PC-3 (cell line): Measurements from ENCODE around the gene OLR1. TPM values are rescaled to one million over a fixed set of nuclear protein-coding genes. Genes with fewer than 3 reads are reported as not detected.

Source experiments
- ATAC-seq: fragments of 200-7000 bp; cut with Tn5 transposase; 2 replicates; pipeline ENCODE4 v1.9.1; 2020; ENCODE audit warnings: mild to moderate bottlenecking, moderate library complexity
- BruUV-seq: library from RNA; stranded (reverse); fragments of 400-500 nt; replicated peaks from 2 replicates; lab custom pipeline; 2021; lab: Mats Ljungman, UMichigan
- CTCF ChIA-PET: fragments of 300-600 bp; sonication (Branson Sonifier 250); formaldehyde crosslinking; loops from one replicate; lab custom pipeline; 2022; ENCODE audit warnings: antibody characterized with exemption; lab: Charles Lee
- POLR2A ChIA-PET: fragments of 300-600 bp; sonication (Branson Sonifier 250); formaldehyde crosslinking; loops from one replicate; lab custom pipeline; 2022; ENCODE audit warnings: antibody characterized with exemption; ENCODE audit not compliant: unreplicated experiment; lab: Charles Lee
- DNase-seq: peaks from one replicate; pipeline ENCODE4 v3.0.0-alpha.2; 2015
- H2AFZ ChIP-seq: fragments of 300-600 bp; sonication (generic); 2 replicates; pipeline ENCODE4 v1.6.0; 2016; ENCODE audit warnings: antibody characterized with exemption, low read length
- H3F3A ChIP-seq: fragments of 300-600 bp; sonication (generic); one replicate; pipeline ENCODE4 v1.6.0; 2017; ENCODE audit warnings: antibody characterized with exemption, low read length, control low read depth, mild to moderate bottlenecking; ENCODE audit not compliant: unreplicated experiment
- H3K27ac ChIP-seq: fragments of 300-600 bp; sonication (generic); 2 replicates; pipeline ENCODE4 v1.5.1; 2016; ENCODE audit warnings: mild to moderate bottlenecking, low read length
- H3K27me3 ChIP-seq: fragments of 300-600 bp; sonication (generic); 2 replicates; pipeline ENCODE4 v1.6.1; 2016; ENCODE audit warnings: low read length, mixed read lengths
- H3K36me3 ChIP-seq: fragments of 300-600 bp; sonication (generic); 2 replicates; pipeline ENCODE4 v1.6.1; 2016; ENCODE audit warnings: low read depth, mixed run types, low read length, mixed read lengths
- H3K4me1 ChIP-seq: fragments of 300-600 bp; sonication (generic); 2 replicates; pipeline ENCODE4 v1.5.1; 2016; ENCODE audit warnings: low read length; ENCODE audit not compliant: insufficient read depth
- H3K4me2 ChIP-seq: fragments of 300-600 bp; sonication (generic); 2 replicates; pipeline ENCODE4 v1.6.0; 2016; ENCODE audit warnings: low read length
- H3K4me3 ChIP-seq: fragments of 300-600 bp; sonication (generic); 2 replicates; pipeline ENCODE4 v1.5.1; 2016; ENCODE audit warnings: mild to moderate bottlenecking, low read length, mixed read lengths
- H3K79me2 ChIP-seq: fragments of 300-600 bp; sonication (generic); 2 replicates; pipeline ENCODE4 v1.6.1; 2017; ENCODE audit warnings: low read length, mixed read lengths
- H3K9ac ChIP-seq: fragments of 300-600 bp; sonication (generic); 2 replicates; pipeline ENCODE4 v1.6.0; 2016; ENCODE audit warnings: mild to moderate bottlenecking, low read length
- H3K9me2 ChIP-seq: fragments of 300-600 bp; sonication (generic); replicated peaks from 2 replicates; pipeline ENCODE4 v1.6.1; 2016; ENCODE audit warnings: mixed run types, low read length, mixed read lengths
- H3K9me3 ChIP-seq: fragments of 300-600 bp; sonication (generic); 2 replicates; pipeline ENCODE4 v1.6.1; 2016; ENCODE audit warnings: low read length, mixed read lengths
- H4K20me1 ChIP-seq: fragments of 300-600 bp; sonication (generic); 2 replicates; pipeline ENCODE4 v1.6.1; 2016; ENCODE audit warnings: low read length, mixed read lengths
- EZH2 ChIP-seq: fragments of 300-600 bp; sonication (generic); IDR thresholded peaks from one replicate; pipeline ENCODE4 v1.6.1; 2017; ENCODE audit warnings: antibody characterized with exemption, mild to moderate bottlenecking, low read length; ENCODE audit not compliant: unreplicated experiment
- EZH2phosphoT487 ChIP-seq: fragments of 300-600 bp; sonication (generic); IDR thresholded peaks from 2 replicates; pipeline ENCODE4 v1.6.1; 2018; ENCODE audit warnings: mild to moderate bottlenecking, antibody characterized with exemption, low read length, borderline replicate concordance
- intact Hi-C: fragments of 100-400 bp; cut with micrococcal nuclease; formaldehyde crosslinking; loops from 2 replicates; pipeline ENCODE4 v1.9.0; 2023
- total RNA-seq: library from RNA; depleted of rRNA; stranded (reverse); fragments of >200 nt; gene quantifications from 2 replicates; pipeline ENCODE4 v1.2.3, GENCODE V29; 2014
- TF ChIP-seq, protein P1 (sequence below): fragments of 300-600 bp; sonication (generic); conservative IDR thresholded peaks from 2 replicates; pipeline ENCODE4 v1.5.1; 2017; ENCODE audit warnings: antibody characterized with exemption, low read depth, mild to moderate bottlenecking, low read length

Gene OLR1
- total RNA-seq, 1 experiment from 2014 or later: 0.80 TPM

DNA sequence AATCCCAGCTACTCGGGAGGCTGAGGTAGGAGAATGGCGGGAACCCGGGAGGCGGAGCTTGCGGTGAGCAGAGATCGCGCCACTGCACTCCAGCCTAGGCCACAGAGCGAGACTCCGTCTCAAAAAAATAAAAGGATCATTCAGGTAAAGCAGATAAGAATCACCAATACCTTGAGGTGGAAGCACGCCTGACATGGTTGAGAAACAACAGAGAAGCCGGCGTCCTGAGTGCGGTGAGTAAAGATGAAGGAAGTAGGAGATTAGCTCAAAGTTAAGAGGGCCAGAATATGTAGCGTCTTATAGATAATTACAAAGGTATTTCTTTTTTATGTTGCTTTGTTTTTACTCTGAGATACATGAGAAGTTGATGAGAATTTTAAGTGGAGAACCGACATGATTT, 56.6 kb downstream of the OLR1 start:
- no peak overlapping the region for H3K27ac ChIP-seq
- peaks cover 20% of the 10 kb centered on the region for H3K4me1 ChIP-seq
- POLR2A ChIA-PET: no interaction called here
- CTCF ChIA-PET: no interaction called here
- no peak overlapping the region for H3K4me3 ChIP-seq
- no peak for DNase-seq
- no peak overlapping the region for H3K9ac ChIP-seq
- H2AFZ ChIP-seq: no peak overlapping the region
- H3K27me3 ChIP-seq: no peaks in the 10 kb centered on the region
- H4K20me1 ChIP-seq: no peaks in the 10 kb centered on the region
- H3K4me2 ChIP-seq: no peak overlapping the region
- no peak for ATAC-seq
- H3K9me3 ChIP-seq: no peaks in the 10 kb centered on the region
- H3K36me3 ChIP-seq: no peaks in the 10 kb centered on the region
- H3K79me2 ChIP-seq: no peaks in the 10 kb centered on the region
- no TSS peak for BruUV-seq
- H3K9me2 ChIP-seq: no peaks in the 10 kb centered on the region
- intact Hi-C loops: no loop called here
- H3F3A ChIP-seq: no peaks in the 10 kb centered on the region
- TF ChIP-seq EZH2phosphoT487 (no peak), EZH2 (no peak)
- TF ChIP-seq, protein P1, sequence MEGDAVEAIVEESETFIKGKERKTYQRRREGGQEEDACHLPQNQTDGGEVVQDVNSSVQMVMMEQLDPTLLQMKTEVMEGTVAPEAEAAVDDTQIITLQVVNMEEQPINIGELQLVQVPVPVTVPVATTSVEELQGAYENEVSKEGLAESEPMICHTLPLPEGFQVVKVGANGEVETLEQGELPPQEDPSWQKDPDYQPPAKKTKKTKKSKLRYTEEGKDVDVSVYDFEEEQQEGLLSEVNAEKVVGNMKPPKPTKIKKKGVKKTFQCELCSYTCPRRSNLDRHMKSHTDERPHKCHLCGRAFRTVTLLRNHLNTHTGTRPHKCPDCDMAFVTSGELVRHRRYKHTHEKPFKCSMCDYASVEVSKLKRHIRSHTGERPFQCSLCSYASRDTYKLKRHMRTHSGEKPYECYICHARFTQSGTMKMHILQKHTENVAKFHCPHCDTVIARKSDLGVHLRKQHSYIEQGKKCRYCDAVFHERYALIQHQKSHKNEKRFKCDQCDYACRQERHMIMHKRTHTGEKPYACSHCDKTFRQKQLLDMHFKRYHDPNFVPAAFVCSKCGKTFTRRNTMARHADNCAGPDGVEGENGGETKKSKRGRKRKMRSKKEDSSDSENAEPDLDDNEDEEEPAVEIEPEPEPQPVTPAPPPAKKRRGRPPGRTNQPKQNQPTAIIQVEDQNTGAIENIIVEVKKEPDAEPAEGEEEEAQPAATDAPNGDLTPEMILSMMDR: no peak

DNA sequence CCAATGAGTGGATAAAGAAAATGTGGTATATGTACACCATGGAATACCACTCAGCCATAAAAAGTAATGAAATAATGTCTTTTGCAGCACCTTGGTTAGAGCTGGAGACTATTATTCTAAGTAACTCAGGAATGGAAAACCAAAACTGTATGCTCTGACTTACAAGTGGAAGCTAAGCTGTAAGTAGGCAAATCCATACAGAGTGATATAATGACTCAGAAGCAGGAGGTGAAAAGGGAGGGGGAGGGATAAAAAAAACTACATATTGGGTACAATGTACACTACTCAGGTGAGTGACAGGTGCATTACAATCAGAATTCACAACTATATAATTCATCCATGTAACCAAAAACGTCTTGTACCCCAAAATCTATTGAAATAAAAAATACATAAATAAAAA, 58.0 kb downstream of the OLR1 start:
- TF ChIP-seq EZH2 (no peak), EZH2phosphoT487 (no peak)
- TF ChIP-seq, protein P1: no peak
- Histone ChIP-seq H3K79me2 (no peaks in the 10 kb centered on the region), H3K27me3 (no peaks in the 10 kb centered on the region), H3K4me3 (no peak overlapping the region), H3K36me3 (no peaks in the 10 kb centered on the region), H3K4me1 (peaks cover 20% of the 10 kb centered on the region), H3K9ac (no peak overlapping the region), H3K9me3 (no peaks in the 10 kb centered on the region), H3F3A (no peaks in the 10 kb centered on the region), H3K4me2 (no peak overlapping the region; the same call in 1 of the 2 replicates), H2AFZ (no peak overlapping the region), H3K27ac (no peak overlapping the region), H4K20me1 (no peaks in the 10 kb centered on the region), H3K9me2 (no peaks in the 10 kb centered on the region)
- ChIA-PET POLR2A (interaction anchor here (0.6 kb wide), 1 partner anchor 604 kb away, joined by 5 read pairs; no protein-coding TSS in a partner anchor), CTCF (interaction anchor here (0.6 to 0.9 kb wide), 2 partner anchors 174 to 1080 kb away, joined by 3 to 4 read pairs; no protein-coding TSS in a partner anchor)
- intact Hi-C loops: no loop called here
- DNase-seq (peak; percentile 24), ATAC-seq (peak; percentile 67; the same call in 1 of the 2 replicates)
- BruUV-seq: no TSS peak

DNA sequence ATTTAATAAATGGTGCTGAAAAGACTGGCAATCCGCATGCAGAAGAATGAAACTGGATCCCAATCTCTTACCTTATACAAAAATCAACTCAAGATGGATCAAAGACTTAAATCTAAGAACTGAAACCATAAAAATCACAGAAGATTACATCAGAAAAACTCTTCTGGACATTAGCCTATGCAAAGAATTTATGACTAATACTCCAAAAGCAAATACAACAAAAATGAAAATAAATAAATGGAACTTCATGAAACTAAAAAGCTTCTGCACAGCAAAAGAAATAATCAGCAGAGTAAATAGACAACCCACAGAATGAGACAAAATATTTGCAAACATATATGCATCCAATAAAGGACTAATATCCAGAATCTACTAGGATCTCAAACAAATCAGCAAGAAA, 58.9 kb downstream of the OLR1 start:
- no peaks in the 10 kb centered on the region for H3K79me2 ChIP-seq
- H3F3A ChIP-seq: no peaks in the 10 kb centered on the region
- H3K4me3 ChIP-seq: no peak overlapping the region
- H3K4me1 ChIP-seq: peaks cover 20% of the 10 kb centered on the region
- no peaks in the 10 kb centered on the region for H3K27me3 ChIP-seq
- H3K27ac ChIP-seq: no peak overlapping the region
- no peaks in the 10 kb centered on the region for H4K20me1 ChIP-seq
- H3K4me2 ChIP-seq: peak overlapping the region; percentile 55; the same call in 1 of the 2 replicates
- no peak overlapping the region for H3K9ac ChIP-seq
- BruUV-seq: no TSS peak
- H3K9me2 ChIP-seq: no peaks in the 10 kb centered on the region
- H3K36me3 ChIP-seq: no peaks in the 10 kb centered on the region
- no peaks in the 10 kb centered on the region for H3K9me3 ChIP-seq
- DNase-seq (peak; percentile 58), ATAC-seq (peak; percentile 63)
- intact Hi-C loops: no loop called here
- TF ChIP-seq EZH2 (no peak), EZH2phosphoT487 (no peak)
- TF ChIP-seq, protein P1: no peak
- no peak overlapping the region for H2AFZ ChIP-seq
- ChIA-PET POLR2A (no interaction called here), CTCF (interaction anchor here (0.9 kb wide), 1 partner anchor 173 kb away, joined by 3 read pairs; no protein-coding TSS in a partner anchor)
